Brain microvascular endothelial cell (primary cell): ENCODE measurements around the gene HSPA12B.
A peak's percentile ranks its signal among the peaks of the same experiment; 100 is the strongest.

ENCODE experiments used
- DNase-seq: peaks from one replicate; pipeline ENCODE4 v3.0.0-alpha.2; 2020
- H3K27ac ChIP-seq: fragments of 250-450 bp; sonication (Bioruptor Pico); 2 replicates; pipeline ENCODE4 v1.5.1; 2020; ENCODE audit warnings: mild to moderate bottlenecking, moderate library complexity
- H3K27me3 ChIP-seq: fragments of 250-450 bp; sonication (Bioruptor Pico); replicated peaks from 2 replicates; pipeline ENCODE4 v1.5.1; 2020; ENCODE audit warnings: mild to moderate bottlenecking
- H3K36me3 ChIP-seq: fragments of 250-450 bp; sonication (Bioruptor Pico); replicated peaks from 2 replicates; pipeline ENCODE4 v1.5.1; 2020; ENCODE audit warnings: mild to moderate bottlenecking
- H3K4me3 ChIP-seq: 2 replicates; pipeline ENCODE4 v1.5.1; 2011; ENCODE audit warnings: low read depth, mild to moderate bottlenecking, control low read depth, low read length, moderate library complexity
- in situ Hi-C: cut with HindIII; loops from 2 replicates; pipeline ENCODE4 v1.10.0; 2017; ENCODE audit warnings: low sequenced_read_pairs, low pct_ligation_motif_present
- TF ChIP-seq, protein P1 (sequence below): IDR thresholded peaks from 2 replicates; pipeline ENCODE4 v1.5.1; 2011; ENCODE audit warnings: low read depth, mild to moderate bottlenecking, moderate library complexity, low read length, control low read depth, inconsistent platforms; ENCODE audit errors: missing control alignments

HSPA12B gene

DNA sequence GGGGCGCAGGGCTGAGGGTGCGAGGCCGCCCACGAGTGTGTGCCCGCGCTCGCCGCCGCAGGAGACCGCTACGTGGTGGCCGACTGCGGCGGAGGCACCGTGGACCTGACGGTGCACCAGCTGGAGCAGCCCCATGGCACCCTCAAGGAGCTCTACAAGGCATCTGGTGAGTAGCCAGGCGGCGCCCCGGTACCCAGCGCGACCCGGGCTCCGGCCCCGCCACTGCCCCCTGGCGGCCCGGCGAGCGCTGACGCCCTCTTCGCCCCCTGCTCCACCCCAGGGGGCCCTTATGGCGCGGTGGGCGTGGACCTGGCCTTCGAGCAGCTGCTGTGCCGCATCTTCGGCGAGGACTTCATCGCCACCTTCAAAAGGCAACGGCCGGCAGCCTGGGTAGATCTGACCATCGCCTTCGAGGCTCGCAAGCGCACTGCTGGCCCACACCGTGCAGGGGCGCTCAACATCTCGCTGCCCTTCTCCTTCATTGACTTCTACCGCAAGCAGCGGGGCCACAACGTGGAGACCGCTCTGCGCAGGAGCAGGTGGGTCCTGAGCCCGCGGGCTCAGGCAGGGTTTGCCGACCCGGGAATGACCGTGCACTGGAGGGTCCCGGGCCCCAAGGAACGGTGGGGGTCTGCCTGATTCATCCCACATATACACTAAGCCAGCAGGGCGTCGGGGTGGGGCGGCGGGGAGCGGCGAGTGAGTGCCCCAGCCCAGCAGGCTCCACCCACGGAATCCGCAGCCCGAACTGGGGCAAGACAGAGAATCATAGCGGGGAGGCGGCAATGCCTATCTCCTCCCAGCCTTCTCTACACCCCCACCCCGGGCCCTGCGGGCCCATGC lies 17.4 kb downstream of the HSPA12B start:
- DNase-seq, result no peak
- TF ChIP-seq, protein P1, sequence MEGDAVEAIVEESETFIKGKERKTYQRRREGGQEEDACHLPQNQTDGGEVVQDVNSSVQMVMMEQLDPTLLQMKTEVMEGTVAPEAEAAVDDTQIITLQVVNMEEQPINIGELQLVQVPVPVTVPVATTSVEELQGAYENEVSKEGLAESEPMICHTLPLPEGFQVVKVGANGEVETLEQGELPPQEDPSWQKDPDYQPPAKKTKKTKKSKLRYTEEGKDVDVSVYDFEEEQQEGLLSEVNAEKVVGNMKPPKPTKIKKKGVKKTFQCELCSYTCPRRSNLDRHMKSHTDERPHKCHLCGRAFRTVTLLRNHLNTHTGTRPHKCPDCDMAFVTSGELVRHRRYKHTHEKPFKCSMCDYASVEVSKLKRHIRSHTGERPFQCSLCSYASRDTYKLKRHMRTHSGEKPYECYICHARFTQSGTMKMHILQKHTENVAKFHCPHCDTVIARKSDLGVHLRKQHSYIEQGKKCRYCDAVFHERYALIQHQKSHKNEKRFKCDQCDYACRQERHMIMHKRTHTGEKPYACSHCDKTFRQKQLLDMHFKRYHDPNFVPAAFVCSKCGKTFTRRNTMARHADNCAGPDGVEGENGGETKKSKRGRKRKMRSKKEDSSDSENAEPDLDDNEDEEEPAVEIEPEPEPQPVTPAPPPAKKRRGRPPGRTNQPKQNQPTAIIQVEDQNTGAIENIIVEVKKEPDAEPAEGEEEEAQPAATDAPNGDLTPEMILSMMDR, result peak; percentile 64
- Histone ChIP-seq H3K36me3 (no peaks in the 10 kb centered on the region), H3K4me3 (peak overlapping the region; percentile 20), H3K27me3 (no peaks in the 10 kb centered on the region), H3K27ac (no peak overlapping the region)
- in situ Hi-C loops, result no loop called here

DNA sequence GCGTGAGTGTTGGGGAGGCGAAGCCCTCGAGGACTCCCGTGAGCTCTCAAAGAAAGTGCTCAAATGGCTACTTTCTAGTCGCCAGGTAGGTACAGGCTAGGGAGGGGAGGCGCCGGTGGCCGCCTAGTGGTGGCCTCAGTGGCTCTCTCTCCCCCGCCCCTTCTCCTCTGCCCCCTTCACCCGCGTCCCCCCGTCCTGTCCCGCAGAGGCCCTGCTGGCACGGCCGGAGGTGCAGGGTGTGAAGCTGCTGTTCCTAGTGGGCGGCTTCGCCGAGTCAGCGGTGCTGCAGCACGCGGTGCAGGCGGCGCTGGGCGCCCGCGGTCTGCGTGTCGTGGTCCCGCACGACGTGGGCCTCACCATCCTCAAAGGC lies 18.8 kb downstream of the HSPA12B start:
- in situ Hi-C loops, result no loop called here
- TF ChIP-seq, protein P1, result peak; percentile 38
- Histone ChIP-seq H3K36me3 (peaks cover 3% of the 10 kb centered on the region), H3K4me3 (no peak overlapping the region), H3K27ac (no peak overlapping the region), H3K27me3 (no peaks in the 10 kb centered on the region)
- no peak for DNase-seq

DNA sequence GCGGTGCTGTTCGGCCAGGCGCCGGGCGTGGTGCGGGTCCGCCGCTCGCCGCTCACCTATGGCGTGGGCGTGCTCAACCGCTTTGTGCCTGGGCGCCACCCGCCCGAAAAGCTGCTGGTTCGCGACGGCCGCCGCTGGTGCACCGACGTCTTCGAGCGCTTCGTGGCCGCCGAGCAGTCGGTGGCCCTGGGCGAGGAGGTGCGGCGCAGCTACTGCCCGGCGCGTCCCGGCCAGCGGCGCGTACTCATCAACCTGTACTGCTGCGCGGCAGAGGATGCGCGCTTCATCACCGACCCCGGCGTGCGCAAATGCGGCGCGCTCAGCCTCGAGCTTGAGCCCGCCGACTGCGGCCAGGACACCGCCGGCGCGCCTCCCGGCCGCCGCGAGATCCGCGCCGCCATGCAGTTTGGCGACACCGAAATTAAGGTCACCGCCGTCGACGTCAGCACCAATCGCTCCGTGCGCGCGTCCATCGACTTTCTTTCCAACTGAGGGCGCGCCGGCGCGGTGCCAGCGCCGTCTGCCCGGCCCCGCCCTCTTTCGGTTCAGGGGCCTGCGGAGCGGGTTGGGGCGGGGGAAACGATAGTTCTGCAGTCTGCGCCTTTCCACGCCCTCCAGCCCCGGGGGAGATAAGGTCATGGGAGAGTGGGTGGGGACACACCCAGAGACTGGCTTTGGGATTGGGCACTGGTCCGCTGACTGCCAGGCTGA lies 19.3 kb downstream of the HSPA12B start:
- Histone ChIP-seq H3K4me3 (peak overlapping the region; percentile 36), H3K36me3 (peaks cover 3% of the 10 kb centered on the region), H3K27me3 (no peaks in the 10 kb centered on the region), H3K27ac (no peak overlapping the region)
- in situ Hi-C loops, result no loop called here
- DNase-seq, result no peak
- TF ChIP-seq, protein P1, result no peak

DNA sequence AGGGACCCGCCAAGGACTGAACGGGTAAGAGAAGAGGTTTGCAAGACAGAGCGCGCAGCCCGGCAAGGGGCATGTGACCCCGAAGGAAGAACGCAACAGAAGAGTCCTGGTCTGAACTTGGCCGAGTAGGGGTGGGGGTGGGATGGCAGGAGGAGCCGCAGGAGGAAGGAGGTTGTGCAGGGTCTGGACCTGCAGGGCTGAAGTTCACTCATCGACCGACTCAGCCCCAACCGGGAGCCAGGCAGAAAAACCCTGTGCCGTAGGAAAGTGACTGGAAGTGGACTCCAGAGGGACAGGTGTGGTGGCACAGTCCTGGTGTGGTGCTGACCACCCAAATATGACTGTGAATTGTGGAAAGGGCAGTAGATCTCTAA lies 19.9 kb downstream of the HSPA12B start:
- DNase-seq, result no peak
- Histone ChIP-seq H3K27ac (no peak overlapping the region), H3K4me3 (peak overlapping the region; percentile 36), H3K27me3 (no peaks in the 10 kb centered on the region), H3K36me3 (peaks cover 3% of the 10 kb centered on the region)
- in situ Hi-C loops, result no loop called here
- TF ChIP-seq, protein P1, result no peak

DNA sequence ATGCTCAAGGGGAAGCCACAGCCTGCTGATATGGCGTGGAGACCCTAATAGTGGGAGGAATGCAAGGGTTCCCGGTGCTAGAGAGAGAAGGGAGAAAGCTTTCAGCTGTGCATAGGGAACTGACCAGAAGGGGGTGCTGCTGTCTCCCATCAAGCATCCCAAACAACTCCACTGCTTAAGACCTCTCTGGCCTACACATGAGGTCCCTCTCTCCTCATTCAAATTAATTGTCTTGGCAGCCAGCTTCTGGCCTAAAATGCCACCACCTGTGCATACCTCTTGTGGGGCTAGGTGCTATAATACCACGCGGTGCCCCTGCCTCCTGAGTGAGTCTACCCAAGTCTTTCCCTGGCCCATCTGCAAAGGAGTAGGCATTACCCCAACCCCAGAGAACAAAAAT lies 20.6 kb downstream of the HSPA12B start:
- Histone ChIP-seq H3K36me3 (peaks cover 9% of the 10 kb centered on the region), H3K27me3 (no peaks in the 10 kb centered on the region), H3K4me3 (no peak overlapping the region), H3K27ac (no peak overlapping the region)
- TF ChIP-seq, protein P1, result peak; percentile 92
- in situ Hi-C loops, result no loop called here
- peak; percentile 68 for DNase-seq
